Measurements from ENCODE around the gene CLIP4.

The CLIP4 gene

GRCh38 chr2:29227935-29228675, 112.9 kb downstream of the CLIP4 start:
- H2BK5ac ChIP-seq (ENCODE audit: low read depth, low read length, poor library complexity, severe bottlenecking): no peak overlapping the region
- no peak overlapping the region for H3K23ac ChIP-seq (ENCODE audit: low read length in 2 of 2)
- no peak overlapping the region for H2BK12ac ChIP-seq (ENCODE audit: low read length in 2 of 2)
- H3K36me3 ChIP-seq (ENCODE audit: control insufficient read depth in 1 of 2, insufficient read depth in 2 of 2, low read depth in 1 of 2, low read length in 2 of 2): no peaks in the 10 kb centered on the region
- H2BK15ac ChIP-seq (ENCODE audit: low read depth, poor library complexity, severe bottlenecking): no peak overlapping the region
- H3K14ac ChIP-seq (ENCODE audit: low read length in 2 of 2): peak overlapping the region in 1 of 2 experiments; percentile 63
- no peak overlapping the region for H3K4me3 ChIP-seq (ENCODE audit: insufficient read depth in 1 of 2, low read depth in 1 of 2, low read length in 2 of 2)
- peaks cover 37 to 43% of the 10 kb centered on the region in 2 experiments for H3K27me3 ChIP-seq (ENCODE audit: control insufficient read depth in 1 of 2, insufficient read depth in 1 of 2, low read length in 2 of 2)
- no peak overlapping the region for H4K91ac ChIP-seq (ENCODE audit: low read length)
- no peak overlapping the region for H3K9ac ChIP-seq (ENCODE audit: low read length)
- no peak overlapping the region for H3K4me2 ChIP-seq (ENCODE audit: low read length, poor library complexity, severe bottlenecking)
- H2BK120ac ChIP-seq (ENCODE audit: low read depth, low read length): no peak overlapping the region
- WGBS: 73% methylated on average over 15 of the region's 15 CpGs
- no peak overlapping the region for H2AK5ac ChIP-seq (ENCODE audit: low read length, severe bottlenecking)
- no peak overlapping the region for H3K18ac ChIP-seq (ENCODE audit: low read depth in 1 of 2, low read length in 2 of 2)
- peaks cover 12% of the 10 kb centered on the region for H3K4me1 ChIP-seq (ENCODE audit: control insufficient read depth, insufficient read depth, low read depth, low read length)
- no peak overlapping the region for H3K27ac ChIP-seq (ENCODE audit: low read length, poor library complexity, severe bottlenecking)
- H4K8ac ChIP-seq (ENCODE audit: low read length): peak overlapping the region; percentile 38
- no peak overlapping the region for H2AFZ ChIP-seq (ENCODE audit: low read depth, low read length)
- no peaks in the 10 kb centered on the region for H3K9me3 ChIP-seq (ENCODE audit: control insufficient read depth, low read length)
- no peak overlapping the region for H3K4ac ChIP-seq (ENCODE audit: low read depth in 1 of 2, low read length in 2 of 2)
- no peaks in the 10 kb centered on the region for H3K79me1 ChIP-seq (replicated peaks; ENCODE audit: low read length, poor library complexity, severe bottlenecking)
- no peak for DNase-seq

GRCh38 chr2:29228947-29229346, 113.7 kb downstream of the CLIP4 start:
- no peak overlapping the region for H2AK5ac ChIP-seq (ENCODE audit: low read length, severe bottlenecking)
- no peak overlapping the region for H2AFZ ChIP-seq (ENCODE audit: low read depth, low read length)
- no peaks in the 10 kb centered on the region for H3K79me1 ChIP-seq (replicated peaks; ENCODE audit: low read length, poor library complexity, severe bottlenecking)
- no peak overlapping the region for H3K23ac ChIP-seq (ENCODE audit: low read length in 2 of 2)
- peaks cover 7% of the 10 kb centered on the region for H3K4me1 ChIP-seq (ENCODE audit: control insufficient read depth, insufficient read depth, low read depth, low read length)
- no peak overlapping the region for H3K4me2 ChIP-seq (ENCODE audit: low read length, poor library complexity, severe bottlenecking)
- DNase-seq: no peak
- no peak overlapping the region for H3K4me3 ChIP-seq (ENCODE audit: insufficient read depth in 1 of 2, low read depth in 1 of 2, low read length in 2 of 2)
- no peak overlapping the region for H2BK5ac ChIP-seq (ENCODE audit: low read depth, low read length, poor library complexity, severe bottlenecking)
- no peak overlapping the region for H3K14ac ChIP-seq (ENCODE audit: low read length in 2 of 2)
- H2BK15ac ChIP-seq (ENCODE audit: low read depth, poor library complexity, severe bottlenecking): no peak overlapping the region
- 88% methylated on average over 9 of the region's 9 CpGs for WGBS
- H3K36me3 ChIP-seq (ENCODE audit: control insufficient read depth in 1 of 2, insufficient read depth in 2 of 2, low read depth in 1 of 2, low read length in 2 of 2): no peaks in the 10 kb centered on the region
- H3K27ac ChIP-seq (ENCODE audit: low read length, poor library complexity, severe bottlenecking): no peak overlapping the region
- H4K8ac ChIP-seq (ENCODE audit: low read length): no peak overlapping the region
- no peak overlapping the region for H3K9ac ChIP-seq (ENCODE audit: low read length)
- peaks cover 42 to 51% of the 10 kb centered on the region in 2 experiments for H3K27me3 ChIP-seq (ENCODE audit: control insufficient read depth in 1 of 2, insufficient read depth in 1 of 2, low read length in 2 of 2)
- H3K18ac ChIP-seq (ENCODE audit: low read depth in 1 of 2, low read length in 2 of 2): no peak overlapping the region
- H2BK120ac ChIP-seq (ENCODE audit: low read depth, low read length): no peak overlapping the region
- H4K91ac ChIP-seq (ENCODE audit: low read length): no peak overlapping the region
- H3K4ac ChIP-seq (ENCODE audit: low read depth in 1 of 2, low read length in 2 of 2): no peak overlapping the region
- no peaks in the 10 kb centered on the region for H3K9me3 ChIP-seq (ENCODE audit: control insufficient read depth, low read length)
- H2BK12ac ChIP-seq (ENCODE audit: low read length in 2 of 2): no peak overlapping the region

- no peak overlapping the region for H3K9ac ChIP-seq (ENCODE audit: low read length)
- no peak overlapping the region for H3K23ac ChIP-seq (ENCODE audit: low read length in 2 of 2)
- no peak for DNase-seq
- no peak overlapping the region for H3K18ac ChIP-seq (ENCODE audit: low read depth in 1 of 2, low read length in 2 of 2)
- H2BK15ac ChIP-seq (ENCODE audit: low read depth, poor library complexity, severe bottlenecking): no peak overlapping the region
- no peaks in the 10 kb centered on the region for H3K36me3 ChIP-seq (ENCODE audit: control insufficient read depth in 1 of 2, insufficient read depth in 2 of 2, low read depth in 1 of 2, low read length in 2 of 2)
- H2BK12ac ChIP-seq (ENCODE audit: low read length in 2 of 2): no peak overlapping the region
- no peak overlapping the region for H3K27ac ChIP-seq (ENCODE audit: low read length, poor library complexity, severe bottlenecking)
- H3K9me3 ChIP-seq (ENCODE audit: control insufficient read depth, low read length): no peaks in the 10 kb centered on the region
- peaks cover 41 to 56% of the 10 kb centered on the region in 2 experiments for H3K27me3 ChIP-seq (ENCODE audit: control insufficient read depth in 1 of 2, insufficient read depth in 1 of 2, low read length in 2 of 2)
- no peak overlapping the region for H3K4me2 ChIP-seq (ENCODE audit: low read length, poor library complexity, severe bottlenecking)
- no peak overlapping the region for H4K8ac ChIP-seq (ENCODE audit: low read length)
- no peak overlapping the region for H2BK5ac ChIP-seq (ENCODE audit: low read depth, low read length, poor library complexity, severe bottlenecking)
- peaks cover 6% of the 10 kb centered on the region for H3K4me1 ChIP-seq (ENCODE audit: control insufficient read depth, insufficient read depth, low read depth, low read length)
- no peak overlapping the region for H3K4me3 ChIP-seq (ENCODE audit: insufficient read depth in 1 of 2, low read depth in 1 of 2, low read length in 2 of 2)
- H3K4ac ChIP-seq (ENCODE audit: low read depth in 1 of 2, low read length in 2 of 2): no peak overlapping the region
- WGBS: 88% methylated on average over 9 of the region's 9 CpGs
- no peak overlapping the region for H2AK5ac ChIP-seq (ENCODE audit: low read length, severe bottlenecking)
- H2BK120ac ChIP-seq (ENCODE audit: low read depth, low read length): no peak overlapping the region
- no peaks in the 10 kb centered on the region for H3K79me1 ChIP-seq (replicated peaks; ENCODE audit: low read length, poor library complexity, severe bottlenecking)
- H2AFZ ChIP-seq (ENCODE audit: low read depth, low read length): no peak overlapping the region
- no peak overlapping the region for H4K91ac ChIP-seq (ENCODE audit: low read length)
- H3K14ac ChIP-seq (ENCODE audit: low read length in 2 of 2): no peak overlapping the region
Observed at GRCh38 chr2:29229640-29230039, 114.4 kb downstream of the CLIP4 start.

GRCh38 chr2:29232041-29232440, 116.8 kb downstream of the CLIP4 start:
- Histone ChIP-seq H3K9me3 (ENCODE audit: control insufficient read depth, low read length) (no peaks in the 10 kb centered on the region), H3K4ac (ENCODE audit: low read depth in 1 of 2, low read length in 2 of 2) (no peak overlapping the region), H2BK15ac (ENCODE audit: low read depth, poor library complexity, severe bottlenecking) (no peak overlapping the region), H3K36me3 (ENCODE audit: control insufficient read depth in 1 of 2, insufficient read depth in 2 of 2, low read depth in 1 of 2, low read length in 2 of 2) (no peaks in the 10 kb centered on the region), H3K9ac (ENCODE audit: low read length) (no peak overlapping the region), H3K4me3 (ENCODE audit: insufficient read depth in 1 of 2, low read depth in 1 of 2, low read length in 2 of 2) (no peak overlapping the region), H3K27ac (ENCODE audit: low read length, poor library complexity, severe bottlenecking) (no peak overlapping the region), H3K4me2 (ENCODE audit: low read length, poor library complexity, severe bottlenecking) (no peak overlapping the region), H3K14ac (ENCODE audit: low read length in 2 of 2) (no peak overlapping the region), H4K91ac (ENCODE audit: low read length) (no peak overlapping the region), H3K4me1 (ENCODE audit: control insufficient read depth, insufficient read depth, low read depth, low read length) (peaks cover 4% of the 10 kb centered on the region), H3K79me1 (replicated peaks; ENCODE audit: low read length, poor library complexity, severe bottlenecking) (no peaks in the 10 kb centered on the region), H2BK120ac (ENCODE audit: low read depth, low read length) (no peak overlapping the region), H2AFZ (ENCODE audit: low read depth, low read length) (no peak overlapping the region), H2AK5ac (ENCODE audit: low read length, severe bottlenecking) (no peak overlapping the region), H3K27me3 (ENCODE audit: control insufficient read depth in 1 of 2, insufficient read depth in 1 of 2, low read length in 2 of 2) (peaks cover 37 to 52% of the 10 kb centered on the region in 2 experiments), H2BK12ac (ENCODE audit: low read length in 2 of 2) (no peak overlapping the region), H4K8ac (ENCODE audit: low read length) (no peak overlapping the region), H3K23ac (ENCODE audit: low read length in 2 of 2) (no peak overlapping the region), H3K18ac (ENCODE audit: low read depth in 1 of 2, low read length in 2 of 2) (no peak overlapping the region), H2BK5ac (ENCODE audit: low read depth, low read length, poor library complexity, severe bottlenecking) (no peak overlapping the region)
- no peak for DNase-seq
- WGBS: 91% methylated on average over 14 of the region's 14 CpGs
